GOT3 (cell line): ENCODE results near the gene MIOS.
"Not testable (repeated sequence)": the region's sequence is repeated elsewhere in the genome, so short reads cannot be mapped to it uniquely, and the experiment has no call there.

Source experiments
- DNase-seq: peaks from one replicate; lab custom pipeline; 2025; ENCODE audit warnings: mixed read lengths; lab: John Stamatoyannopoulos, UW

MIOS gene

GRCh38 chr7:7647495-7648036 is 80.9 kb downstream of the MIOS start:
- DNase-seq: no peak

DNA sequence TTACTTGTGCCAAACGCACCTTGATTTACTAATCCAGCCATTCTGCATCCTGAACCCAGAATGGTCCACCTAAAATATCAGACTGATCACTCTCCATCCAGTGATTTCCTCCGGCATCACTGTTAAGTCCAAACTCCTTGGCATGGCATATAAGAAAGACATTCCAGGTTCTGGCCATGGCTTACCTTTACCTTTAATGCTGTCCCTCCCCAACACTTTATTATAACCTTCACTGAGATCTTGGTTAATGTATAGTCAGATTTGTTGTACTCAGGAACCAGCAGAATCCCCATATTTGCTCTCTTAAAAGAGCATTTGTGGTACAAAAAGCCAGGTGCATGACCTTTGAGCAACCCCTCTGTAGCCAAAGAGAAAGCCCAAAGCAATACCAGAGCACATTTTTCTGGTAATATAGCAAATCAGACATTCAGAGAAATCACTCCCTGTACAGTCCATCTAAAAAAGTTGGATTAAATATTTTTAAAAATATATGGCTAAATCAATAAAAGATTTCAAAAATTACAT is 84.1 kb downstream of the MIOS start:
- no peak for DNase-seq

DNA sequence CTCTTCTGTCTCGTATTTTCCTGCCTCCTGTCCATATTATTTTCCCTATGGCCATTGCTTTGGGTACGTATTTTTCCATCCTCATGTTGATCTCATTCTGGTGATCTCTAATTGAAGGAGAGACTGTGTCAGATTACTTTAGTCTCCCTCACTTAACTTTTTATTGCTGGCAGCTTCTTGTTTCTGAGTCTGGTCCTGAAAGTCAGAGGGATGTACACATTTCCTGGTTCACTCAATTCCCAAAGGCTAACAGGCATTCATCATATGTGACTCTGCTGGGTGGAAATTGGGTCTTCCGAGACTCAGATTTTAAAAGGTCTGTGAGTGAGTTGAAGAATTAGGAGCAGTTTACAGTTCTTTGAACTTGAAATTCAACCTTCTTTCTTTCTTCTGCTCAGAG is 84.8 kb downstream of the MIOS start:
- no peak for DNase-seq

- no peak for DNase-seq
Observed at GRCh38 chr7:7652798-7653540, 86.3 kb downstream of the MIOS start.

GRCh38 chr7:7653593-7654187 is 87.0 kb downstream of the MIOS start:
- no peak for DNase-seq

DNA sequence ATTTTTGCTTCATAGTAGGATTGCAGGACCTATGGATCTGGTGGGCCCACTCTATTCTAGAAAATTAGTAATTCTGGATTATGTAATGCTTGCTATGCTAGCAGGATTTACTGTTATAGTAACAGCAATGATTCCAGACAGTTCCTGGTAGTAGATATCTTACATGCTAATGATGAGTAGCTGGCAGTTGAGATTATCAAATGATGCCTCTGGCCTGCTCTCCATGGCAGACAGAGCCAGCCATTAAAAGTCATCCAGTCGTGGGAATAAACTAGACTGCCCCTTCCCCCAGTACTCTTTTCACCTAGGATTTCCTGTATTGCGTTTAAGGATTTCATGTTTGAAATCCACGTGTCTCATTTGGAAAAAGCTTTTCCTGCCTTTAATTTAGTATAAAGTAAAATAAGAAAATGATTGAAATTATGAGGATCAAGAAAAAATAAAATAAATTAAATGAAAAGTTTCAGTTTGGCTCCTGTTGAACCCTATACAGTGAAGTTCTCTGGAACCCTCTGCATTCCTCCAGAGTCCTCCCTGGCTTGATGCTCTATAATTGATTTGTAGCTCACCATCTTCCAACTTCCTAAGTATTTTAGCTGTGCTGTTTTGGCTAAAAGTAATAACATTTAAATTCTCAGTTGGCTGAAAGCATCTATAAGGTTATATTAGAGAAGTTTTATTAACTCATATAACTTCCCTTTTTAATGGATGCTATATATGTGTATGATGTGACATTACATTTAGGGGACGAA is 88.5 kb downstream of the MIOS start:
- DNase-seq: no peak

GRCh38 chr7:7656459-7656858 is 89.8 kb downstream of the MIOS start:
- DNase-seq: not testable (repeated sequence)
